Osteocyte (in vitro differentiated cells): ENCODE results near the gene ORM2. TPM values are rescaled to one million over a fixed set of nuclear protein-coding genes. Genes with fewer than 3 reads are reported as not detected.

Experiments
- DNase-seq: peaks from one replicate; pipeline ENCODE4 v3.0.0; 2021; ENCODE audit warnings: mixed read lengths; ENCODE audit not compliant: unreplicated experiment; ENCODE audit errors: extremely low spot score
- H3K27ac Mint-ChIP-seq: one replicate; pipeline ENCODE4 v1.8.0; 2021; ENCODE audit warnings: mild to moderate bottlenecking, mixed read lengths; ENCODE audit not compliant: unreplicated experiment
- H3K27me3 Mint-ChIP-seq: one replicate; pipeline ENCODE4 v1.8.0; 2021; ENCODE audit warnings: mixed read lengths; ENCODE audit not compliant: unreplicated experiment
- H3K36me3 Mint-ChIP-seq: one replicate; pipeline ENCODE4 v1.8.0; 2021; ENCODE audit warnings: mixed read lengths; ENCODE audit not compliant: unreplicated experiment
- H3K4me1 Mint-ChIP-seq: one replicate; pipeline ENCODE4 v1.8.0; 2021; ENCODE audit warnings: mixed read lengths; ENCODE audit not compliant: unreplicated experiment
- H3K4me3 Mint-ChIP-seq: one replicate; pipeline ENCODE4 v1.8.0; 2021; ENCODE audit warnings: mild to moderate bottlenecking, moderate library complexity, mixed read lengths; ENCODE audit not compliant: unreplicated experiment
- H3K9me3 Mint-ChIP-seq: one replicate; pipeline ENCODE4 v1.8.0; 2021; ENCODE audit warnings: mixed read lengths; ENCODE audit not compliant: unreplicated experiment
- total RNA-seq: library from RNA; stranded (reverse); gene quantifications from 2 replicates; pipeline ENCODE4 v1.2.1, GENCODE V29; 2021
- TF ChIP-seq, protein P1 (sequence below): fragments of 200-600 bp; sonication (generic); IDR thresholded peaks from 2 replicates; pipeline ENCODE4 v1.5.0; 2021; ENCODE audit warnings: antibody characterized with exemption, mild to moderate bottlenecking, moderate library complexity

Gene ORM2
- total RNA-seq, 1 donor from 2014 or later, result not detected

DNA sequence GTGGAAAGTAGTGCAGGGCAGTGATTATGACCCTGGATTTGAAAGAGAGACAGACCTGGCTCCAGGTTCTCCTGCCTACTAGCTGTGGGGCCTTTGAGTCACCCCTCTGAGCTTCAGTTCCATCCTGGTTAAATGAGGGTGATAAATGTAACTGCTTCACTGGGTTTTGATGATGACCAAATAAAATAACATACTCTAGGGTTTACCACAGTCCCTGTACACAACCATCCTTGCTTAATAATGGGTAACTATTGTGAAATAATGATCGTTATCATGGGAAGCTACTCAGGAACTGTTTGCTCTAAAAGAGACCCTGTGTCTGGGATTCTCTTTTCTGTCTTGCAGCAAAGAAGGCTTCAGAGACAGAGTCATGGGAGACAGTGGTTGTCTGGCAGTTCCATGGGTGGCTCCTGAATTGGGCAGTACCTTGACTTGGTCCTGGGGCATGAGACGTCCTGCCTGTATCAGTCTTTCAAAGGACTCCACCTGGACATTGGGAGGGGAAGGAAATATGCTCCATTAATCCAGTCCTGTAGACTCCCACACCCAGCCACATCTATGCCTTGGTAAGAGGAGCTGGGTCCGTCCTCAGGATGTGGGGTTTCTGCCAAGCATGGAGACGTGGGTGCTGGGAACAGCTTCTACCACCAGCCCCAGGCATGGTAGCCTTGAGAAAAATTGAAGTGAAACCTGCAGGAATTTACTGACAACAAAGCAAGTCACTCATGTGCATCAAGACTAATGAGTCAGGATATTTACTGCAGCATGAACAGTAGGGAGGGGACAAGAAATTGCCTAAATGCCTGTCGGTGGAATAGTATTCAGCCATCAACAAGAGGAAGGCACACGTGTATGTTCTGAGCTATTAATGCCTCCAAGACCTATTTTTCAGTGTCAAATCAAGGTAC is 34.7 kb downstream of the ORM2 start:
- no peak for DNase-seq
- peaks cover 19% of the 10 kb centered on the region for H3K4me1 Mint-ChIP-seq
- peak overlapping the region; percentile 10 for H3K27ac Mint-ChIP-seq
- H3K36me3 Mint-ChIP-seq, result peaks cover 62% of the 10 kb centered on the region
- H3K9me3 Mint-ChIP-seq, result no peaks in the 10 kb centered on the region
- H3K4me3 Mint-ChIP-seq, result no peak overlapping the region
- TF ChIP-seq, protein P1, sequence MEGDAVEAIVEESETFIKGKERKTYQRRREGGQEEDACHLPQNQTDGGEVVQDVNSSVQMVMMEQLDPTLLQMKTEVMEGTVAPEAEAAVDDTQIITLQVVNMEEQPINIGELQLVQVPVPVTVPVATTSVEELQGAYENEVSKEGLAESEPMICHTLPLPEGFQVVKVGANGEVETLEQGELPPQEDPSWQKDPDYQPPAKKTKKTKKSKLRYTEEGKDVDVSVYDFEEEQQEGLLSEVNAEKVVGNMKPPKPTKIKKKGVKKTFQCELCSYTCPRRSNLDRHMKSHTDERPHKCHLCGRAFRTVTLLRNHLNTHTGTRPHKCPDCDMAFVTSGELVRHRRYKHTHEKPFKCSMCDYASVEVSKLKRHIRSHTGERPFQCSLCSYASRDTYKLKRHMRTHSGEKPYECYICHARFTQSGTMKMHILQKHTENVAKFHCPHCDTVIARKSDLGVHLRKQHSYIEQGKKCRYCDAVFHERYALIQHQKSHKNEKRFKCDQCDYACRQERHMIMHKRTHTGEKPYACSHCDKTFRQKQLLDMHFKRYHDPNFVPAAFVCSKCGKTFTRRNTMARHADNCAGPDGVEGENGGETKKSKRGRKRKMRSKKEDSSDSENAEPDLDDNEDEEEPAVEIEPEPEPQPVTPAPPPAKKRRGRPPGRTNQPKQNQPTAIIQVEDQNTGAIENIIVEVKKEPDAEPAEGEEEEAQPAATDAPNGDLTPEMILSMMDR, result no peak
- no peaks in the 10 kb centered on the region for H3K27me3 Mint-ChIP-seq

DNA sequence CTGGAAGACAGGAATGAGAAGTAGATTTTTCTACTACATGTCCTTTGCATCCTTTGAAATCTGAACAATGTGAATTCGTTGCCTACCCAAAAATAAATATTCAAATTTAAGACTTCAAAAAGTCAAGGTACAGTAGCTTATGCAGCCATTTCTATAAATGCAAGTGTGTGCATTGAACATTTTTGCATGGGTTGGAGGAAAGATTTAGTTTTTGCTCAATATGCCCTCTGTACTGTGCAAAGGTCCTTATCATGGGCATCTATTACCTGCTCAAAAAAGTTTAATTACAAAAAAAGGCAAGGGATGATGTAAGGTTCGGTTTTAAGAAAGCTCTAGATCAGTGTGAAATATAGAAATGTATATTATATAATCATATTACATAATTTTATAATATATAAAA is 35.5 kb downstream of the ORM2 start:
- H3K36me3 Mint-ChIP-seq, result peaks cover 54% of the 10 kb centered on the region
- H3K4me3 Mint-ChIP-seq, result no peak overlapping the region
- DNase-seq, result no peak
- TF ChIP-seq, protein P1, result no peak
- peaks cover 19% of the 10 kb centered on the region for H3K4me1 Mint-ChIP-seq
- no peaks in the 10 kb centered on the region for H3K9me3 Mint-ChIP-seq
- no peaks in the 10 kb centered on the region for H3K27me3 Mint-ChIP-seq
- peak overlapping the region; percentile 10 for H3K27ac Mint-ChIP-seq

DNA sequence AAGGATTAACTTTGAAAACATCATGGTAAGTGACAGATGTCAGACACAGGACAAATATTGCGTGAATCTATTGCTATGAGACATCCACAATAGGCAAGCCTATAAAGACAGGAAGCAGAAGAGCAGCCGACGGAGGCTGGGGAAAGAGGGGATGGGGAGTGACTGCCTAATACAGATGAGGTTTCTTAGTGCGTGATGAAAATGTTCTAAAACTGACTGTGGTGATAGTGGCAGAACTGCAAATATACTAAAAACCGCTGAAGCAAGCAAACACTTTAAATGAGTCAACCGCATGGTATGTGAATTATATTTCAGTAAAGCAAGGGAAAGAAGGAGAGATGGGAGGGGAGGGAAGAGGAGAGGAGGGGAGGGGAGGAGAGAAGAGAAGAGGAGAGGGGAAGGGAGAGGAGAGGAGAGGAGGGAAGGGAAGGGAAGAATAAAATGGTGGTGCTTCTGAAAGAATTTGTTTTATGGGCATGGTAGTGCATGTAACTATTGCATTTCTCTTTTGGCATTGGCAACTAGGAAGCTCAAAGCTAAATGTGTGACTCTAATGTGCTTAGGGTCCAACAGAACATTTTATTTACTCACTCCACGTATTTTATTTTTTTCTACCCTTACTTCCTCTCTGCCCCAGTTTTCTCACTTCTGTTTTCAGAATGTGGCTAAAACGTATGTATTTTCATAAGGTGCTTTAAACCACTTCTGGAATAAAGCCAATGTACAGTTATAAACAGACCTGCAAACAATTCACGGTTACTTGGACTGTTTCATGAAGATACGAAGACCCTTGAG is 36.9 kb downstream of the ORM2 start:
- TF ChIP-seq, protein P1, result no peak
- Mint-ChIP-seq H3K27ac (peak overlapping the region; percentile 90), H3K9me3 (no peaks in the 10 kb centered on the region), H3K4me3 (no peak overlapping the region), H3K27me3 (no peaks in the 10 kb centered on the region), H3K36me3 (peaks cover 44% of the 10 kb centered on the region), H3K4me1 (peaks cover 19% of the 10 kb centered on the region)
- DNase-seq, result no peak

DNA sequence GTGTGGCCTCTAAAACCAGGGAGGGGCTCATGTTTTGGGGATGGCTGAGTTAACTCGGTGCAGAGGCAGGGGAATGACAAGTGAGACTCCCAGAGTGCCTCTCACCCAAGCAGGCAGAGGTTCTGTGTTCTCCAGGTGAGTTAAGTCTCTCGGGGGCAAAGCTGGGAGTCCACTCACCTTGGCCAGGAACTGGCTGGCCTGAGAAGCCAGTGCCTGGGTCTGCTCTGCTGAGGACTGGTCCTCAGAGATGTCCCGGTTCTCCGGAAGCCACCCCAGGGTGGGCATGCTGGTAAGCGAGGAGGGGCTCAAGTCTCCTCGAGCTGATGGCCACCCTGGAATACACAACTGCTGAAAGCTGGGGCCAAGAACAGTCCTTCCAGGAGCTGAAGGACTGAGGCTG is 37.7 kb downstream of the ORM2 start:
- peaks cover 22% of the 10 kb centered on the region for H3K4me1 Mint-ChIP-seq
- H3K9me3 Mint-ChIP-seq, result no peaks in the 10 kb centered on the region
- DNase-seq, result no peak
- H3K27ac Mint-ChIP-seq, result peak overlapping the region; percentile 90
- no peak overlapping the region for H3K4me3 Mint-ChIP-seq
- H3K36me3 Mint-ChIP-seq, result peaks cover 45% of the 10 kb centered on the region
- H3K27me3 Mint-ChIP-seq, result no peaks in the 10 kb centered on the region
- TF ChIP-seq, protein P1, result no peak
